ENCODE results near the gene CENPQ.
A peak's percentile ranks its signal among the peaks of the same experiment; 100 is the strongest.
"Not testable (repeated sequence)": the region's sequence is repeated elsewhere in the genome, so short reads cannot be mapped to it uniquely, and the experiment has no call there.

CENPQ gene

GRCh38 chr6:49463612-49463967 lies 420 bp downstream of the CENPQ start:
- Histone ChIP-seq H3K4me1 (ENCODE audit: control insufficient read depth, insufficient read depth, low read length) (peaks cover 6% of the 10 kb centered on the region), H3K9me3 (replicated peaks; ENCODE audit: low read length) (no peaks in the 10 kb centered on the region), H3K4me2 (ENCODE audit: low read length) (peak overlapping the region; percentile 81), H3K9ac (ENCODE audit: low read depth, low read length) (peak overlapping the region; percentile 93), H3K36me3 (ENCODE audit: insufficient read depth, low read length) (no peaks in the 10 kb centered on the region), H3K4me3 (ENCODE audit: low read length) (peak overlapping the region; percentile 86), H3K27me3 (ENCODE audit: control insufficient read depth, insufficient read depth, low read length) (no peaks in the 10 kb centered on the region)

GRCh38 chr6:49464691-49465090 lies 1.5 kb downstream of the CENPQ start:
- peak overlapping the region; percentile 81 for H3K4me2 ChIP-seq (ENCODE audit: low read length)
- no peak overlapping the region for H3K4me3 ChIP-seq (ENCODE audit: low read length)
- no peak overlapping the region for H3K9ac ChIP-seq (ENCODE audit: low read depth, low read length)
- no peaks in the 10 kb centered on the region for H3K27me3 ChIP-seq (ENCODE audit: control insufficient read depth, insufficient read depth, low read length)
- H3K4me1 ChIP-seq (ENCODE audit: control insufficient read depth, insufficient read depth, low read length): peaks cover 6% of the 10 kb centered on the region
- H3K36me3 ChIP-seq (ENCODE audit: insufficient read depth, low read length): no peaks in the 10 kb centered on the region
- no peaks in the 10 kb centered on the region for H3K9me3 ChIP-seq (replicated peaks; ENCODE audit: low read length)

- Histone ChIP-seq H3K36me3 (ENCODE audit: insufficient read depth, low read length) (no peaks in the 10 kb centered on the region), H3K4me3 (ENCODE audit: low read length) (no peak overlapping the region), H3K4me2 (ENCODE audit: low read length) (no peak overlapping the region), H3K27me3 (ENCODE audit: control insufficient read depth, insufficient read depth, low read length) (no peaks in the 10 kb centered on the region), H3K4me1 (ENCODE audit: control insufficient read depth, insufficient read depth, low read length) (no peaks in the 10 kb centered on the region), H3K9me3 (replicated peaks; ENCODE audit: low read length) (no peaks in the 10 kb centered on the region), H3K9ac (ENCODE audit: low read depth, low read length) (no peak overlapping the region)
Observed at GRCh38 chr6:49468042-49468441, 4.9 kb downstream of the CENPQ start.

- H3K9ac ChIP-seq (ENCODE audit: low read depth, low read length); H3K9me3 ChIP-seq (replicated peaks; ENCODE audit: low read length); H3K36me3 ChIP-seq (ENCODE audit: insufficient read depth, low read length); H3K4me1 ChIP-seq (ENCODE audit: control insufficient read depth, insufficient read depth, low read length); H3K4me3 ChIP-seq (ENCODE audit: low read length); H3K27me3 ChIP-seq (ENCODE audit: control insufficient read depth, insufficient read depth, low read length); H3K4me2 ChIP-seq (ENCODE audit: low read length): not testable (repeated sequence)
Observed at GRCh38 chr6:49476564-49476963, 13.4 kb downstream of the CENPQ start.

- no peak overlapping the region for H3K9ac ChIP-seq (ENCODE audit: low read depth, low read length)
- H3K4me1 ChIP-seq (ENCODE audit: control insufficient read depth, insufficient read depth, low read length): no peaks in the 10 kb centered on the region
- no peak overlapping the region for H3K4me3 ChIP-seq (ENCODE audit: low read length)
- H3K27me3 ChIP-seq (ENCODE audit: control insufficient read depth, insufficient read depth, low read length): no peaks in the 10 kb centered on the region
- no peaks in the 10 kb centered on the region for H3K36me3 ChIP-seq (ENCODE audit: insufficient read depth, low read length)
- H3K9me3 ChIP-seq (replicated peaks; ENCODE audit: low read length): no peaks in the 10 kb centered on the region
- H3K4me2 ChIP-seq (ENCODE audit: low read length): no peak overlapping the region
Observed at GRCh38 chr6:49479308-49479970, 16.3 kb downstream of the CENPQ start.

- not testable (repeated sequence) for H3K4me2 ChIP-seq (ENCODE audit: low read length); H3K9ac ChIP-seq (ENCODE audit: low read depth, low read length); H3K4me3 ChIP-seq (ENCODE audit: low read length); H3K4me1 ChIP-seq (ENCODE audit: control insufficient read depth, insufficient read depth, low read length); H3K36me3 ChIP-seq (ENCODE audit: insufficient read depth, low read length); H3K9me3 ChIP-seq (replicated peaks; ENCODE audit: low read length); H3K27me3 ChIP-seq (ENCODE audit: control insufficient read depth, insufficient read depth, low read length)
Observed at GRCh38 chr6:49481846-49482245, 18.7 kb downstream of the CENPQ start.

GRCh38 chr6:49483380-49483779 lies 20.2 kb downstream of the CENPQ start:
- H3K4me2 ChIP-seq (ENCODE audit: low read length); H3K4me3 ChIP-seq (ENCODE audit: low read length); H3K4me1 ChIP-seq (ENCODE audit: control insufficient read depth, insufficient read depth, low read length); H3K36me3 ChIP-seq (ENCODE audit: insufficient read depth, low read length); H3K9me3 ChIP-seq (replicated peaks; ENCODE audit: low read length); H3K27me3 ChIP-seq (ENCODE audit: control insufficient read depth, insufficient read depth, low read length); H3K9ac ChIP-seq (ENCODE audit: low read depth, low read length): not testable (repeated sequence)

- Histone ChIP-seq H3K9me3 (replicated peaks; ENCODE audit: low read length) (no peaks in the 10 kb centered on the region), H3K9ac (ENCODE audit: low read depth, low read length) (no peak overlapping the region), H3K27me3 (ENCODE audit: control insufficient read depth, insufficient read depth, low read length) (no peaks in the 10 kb centered on the region), H3K4me3 (ENCODE audit: low read length) (no peak overlapping the region), H3K4me1 (ENCODE audit: control insufficient read depth, insufficient read depth, low read length) (no peaks in the 10 kb centered on the region), H3K4me2 (ENCODE audit: low read length) (no peak overlapping the region), H3K36me3 (ENCODE audit: insufficient read depth, low read length) (no peaks in the 10 kb centered on the region)
Observed at GRCh38 chr6:49490633-49491032, 27.5 kb downstream of the CENPQ start.

- Histone ChIP-seq H3K4me1 (ENCODE audit: control insufficient read depth, insufficient read depth, low read length) (no peaks in the 10 kb centered on the region), H3K9ac (ENCODE audit: low read depth, low read length) (no peak overlapping the region), H3K4me2 (ENCODE audit: low read length) (no peak overlapping the region), H3K36me3 (ENCODE audit: insufficient read depth, low read length) (no peaks in the 10 kb centered on the region), H3K4me3 (ENCODE audit: low read length) (no peak overlapping the region), H3K9me3 (replicated peaks; ENCODE audit: low read length) (no peaks in the 10 kb centered on the region), H3K27me3 (ENCODE audit: control insufficient read depth, insufficient read depth, low read length) (no peaks in the 10 kb centered on the region)
Observed at GRCh38 chr6:49497304-49497703, 34.1 kb downstream of the CENPQ start.

GRCh38 chr6:49499126-49499525 lies 36.0 kb downstream of the CENPQ start:
- Histone ChIP-seq H3K9ac (ENCODE audit: low read depth, low read length) (no peak overlapping the region), H3K36me3 (ENCODE audit: insufficient read depth, low read length) (no peaks in the 10 kb centered on the region), H3K9me3 (replicated peaks; ENCODE audit: low read length) (no peaks in the 10 kb centered on the region), H3K4me2 (ENCODE audit: low read length) (no peak overlapping the region), H3K27me3 (ENCODE audit: control insufficient read depth, insufficient read depth, low read length) (no peaks in the 10 kb centered on the region), H3K4me3 (ENCODE audit: low read length) (no peak overlapping the region), H3K4me1 (ENCODE audit: control insufficient read depth, insufficient read depth, low read length) (no peaks in the 10 kb centered on the region)

- Histone ChIP-seq H3K9ac (ENCODE audit: low read depth, low read length) (no peak within 1 kb of the TSS), H3K27me3 (ENCODE audit: control insufficient read depth, insufficient read depth, low read length) (no peaks in the 10 kb centered on the region), H3K9me3 (replicated peaks; ENCODE audit: low read length) (no peaks in the 10 kb centered on the region), H3K4me1 (ENCODE audit: control insufficient read depth, insufficient read depth, low read length) (no peaks in the 10 kb centered on the region), H3K4me3 (ENCODE audit: low read length) (no peak within 1 kb of the TSS), H3K4me2 (ENCODE audit: low read length) (no peak within 1 kb of the TSS), H3K36me3 (ENCODE audit: insufficient read depth, low read length) (no peaks in the 10 kb centered on the region)
Observed at GRCh38 chr6:49499623-49500022, 36.5 kb downstream of the CENPQ start, which contains the start of gene GLYATL3. Gene GLYATL3 (plus strand): TSS chr6:49499923. CDS start chr6:49511991, 12,068 bp downstream.

GRCh38 chr6:49504666-49505065 lies 41.5 kb downstream of the CENPQ start:
- no peak overlapping the region for H3K4me3 ChIP-seq (ENCODE audit: low read length)
- H3K4me2 ChIP-seq (ENCODE audit: low read length): no peak overlapping the region
- no peak overlapping the region for H3K9ac ChIP-seq (ENCODE audit: low read depth, low read length)
- no peaks in the 10 kb centered on the region for H3K4me1 ChIP-seq (ENCODE audit: control insufficient read depth, insufficient read depth, low read length)
- no peaks in the 10 kb centered on the region for H3K27me3 ChIP-seq (ENCODE audit: control insufficient read depth, insufficient read depth, low read length)
- no peaks in the 10 kb centered on the region for H3K9me3 ChIP-seq (replicated peaks; ENCODE audit: low read length)
- H3K36me3 ChIP-seq (ENCODE audit: insufficient read depth, low read length): no peaks in the 10 kb centered on the region
